PC-9 (cell line): ENCODE results near the gene SLC25A26. TPM values are rescaled to one million over a fixed set of nuclear protein-coding genes. Genes with fewer than 3 reads are reported as not detected.

Experiments used
- BruUV-seq: library from RNA; stranded (reverse); fragments of 400-500 nt; replicated peaks from 2 replicates; lab custom pipeline; 2021; lab: Mats Ljungman, UMichigan
- CTCF ChIA-PET: fragments of 300-600 bp; sonication (Branson Sonifier 250); formaldehyde crosslinking; loops from one replicate; lab custom pipeline; 2022; ENCODE audit warnings: antibody characterized with exemption; lab: Charles Lee
- POLR2A ChIA-PET: fragments of 300-600 bp; sonication (Branson Sonifier 250); formaldehyde crosslinking; loops from one replicate; lab custom pipeline; 2022; ENCODE audit warnings: antibody characterized with exemption; ENCODE audit not compliant: unreplicated experiment; lab: Charles Lee
- DNase-seq, 2 experiments: peaks; one replicate each; pipeline versions ENCODE4 v3.0.0 to v3.0.0-alpha.2; 2015 to 2022; ENCODE audit warnings: mixed read lengths in 1 of 2
- H2AFZ ChIP-seq: fragments of 200-600 bp; sonication (generic); 2 replicates; pipeline ENCODE4 v1.8.1; 2017; ENCODE audit warnings: antibody characterized with exemption
- H3F3A ChIP-seq: fragments of 200-600 bp; sonication (generic); 2 replicates; pipeline ENCODE4 v1.8.1; 2017; ENCODE audit warnings: antibody characterized with exemption, mild to moderate bottlenecking, low read depth; ENCODE audit not compliant: insufficient read depth
- H3K27ac ChIP-seq: fragments of 200-600 bp; sonication (generic); 2 replicates; pipeline ENCODE4 v1.6.1; 2016; ENCODE audit warnings: mixed run types
- H3K27me3 ChIP-seq: fragments of 200-600 bp; sonication (generic); 2 replicates; pipeline ENCODE4 v1.6.1; 2016; ENCODE audit warnings: low read depth, mixed run types; ENCODE audit not compliant: insufficient read depth
- H3K36me3 ChIP-seq: fragments of 200-600 bp; sonication (generic); 2 replicates; pipeline ENCODE4 v1.6.1; 2016; ENCODE audit warnings: low read depth, mixed run types
- H3K4me1 ChIP-seq: fragments of 200-600 bp; sonication (generic); replicated peaks from 2 replicates; pipeline ENCODE4 v1.6.1; 2016; ENCODE audit warnings: mixed run types; ENCODE audit not compliant: insufficient read depth
- H3K4me2 ChIP-seq: fragments of 200-600 bp; sonication (generic); 2 replicates; pipeline ENCODE4 v1.6.1; 2017; ENCODE audit warnings: mixed run types
- H3K4me3 ChIP-seq: fragments of 200-600 bp; sonication (generic); 2 replicates; pipeline ENCODE4 v1.6.1; 2016; ENCODE audit warnings: mixed run types
- H3K79me2 ChIP-seq: fragments of 200-600 bp; sonication (generic); 2 replicates; pipeline ENCODE4 v1.6.1; 2017; ENCODE audit warnings: low read depth, mixed run types
- H3K9me2 ChIP-seq: fragments of 200-600 bp; sonication (generic); 2 replicates; pipeline ENCODE4 v1.8.1; 2017; ENCODE audit warnings: mild to moderate bottlenecking; ENCODE audit not compliant: insufficient read depth
- H3K9me3 ChIP-seq: fragments of 200-600 bp; sonication (generic); 2 replicates; pipeline ENCODE4 v1.8.1; 2016; ENCODE audit warnings: low read depth; ENCODE audit not compliant: insufficient read depth
- H4K20me1 ChIP-seq: fragments of 200-600 bp; sonication (generic); 2 replicates; pipeline ENCODE4 v1.8.1; 2017; ENCODE audit not compliant: insufficient read depth
- CTCF ChIP-seq: fragments of 200-600 bp; sonication (generic); conservative IDR thresholded peaks from 2 replicates; pipeline ENCODE4 v1.6.1; 2017; ENCODE audit warnings: mixed run types, antibody characterized with exemption, mild to moderate bottlenecking, moderate library complexity
- EZH2 ChIP-seq: fragments of 200-600 bp; sonication (generic); IDR thresholded peaks from 2 replicates; pipeline ENCODE4 v1.8.0; 2017; ENCODE audit warnings: antibody characterized with exemption, low read depth
- intact Hi-C: fragments of 100-400 bp; cut with micrococcal nuclease; formaldehyde crosslinking; loops from one replicate; pipeline ENCODE4 v1.10.0; 2022; ENCODE audit not compliant: unreplicated experiment
- total RNA-seq: library from RNA; stranded (reverse); gene quantifications from 2 replicates; pipeline ENCODE4 v1.2.3, GENCODE V29; 2021

SLC25A26 gene
- total RNA-seq, 1 experiment from 2014 or later: 20.8 TPM

- CTCF ChIA-PET: no interaction called here
- H3K79me2 ChIP-seq: no peaks in the 10 kb centered on the region
- BruUV-seq: no TSS peak
- H2AFZ ChIP-seq: no peak overlapping the region
- DNase-seq: no peak
- H3K27ac ChIP-seq: no peak overlapping the region
- H4K20me1 ChIP-seq: no peaks in the 10 kb centered on the region
- H3K9me2 ChIP-seq: no peaks in the 10 kb centered on the region
- intact Hi-C loops: no loop called here
- H3F3A ChIP-seq: no peaks in the 10 kb centered on the region
- no peaks in the 10 kb centered on the region for H3K4me1 ChIP-seq
- TF ChIP-seq CTCF (no peak), EZH2 (no peak)
- H3K9me3 ChIP-seq: no peaks in the 10 kb centered on the region
- no peaks in the 10 kb centered on the region for H3K27me3 ChIP-seq
- no peak overlapping the region for H3K4me2 ChIP-seq
- H3K36me3 ChIP-seq: no peaks in the 10 kb centered on the region
- H3K4me3 ChIP-seq: no peak overlapping the region
- POLR2A ChIA-PET: no interaction called here
Measured at GRCh38 chr3:66413151-66413751, 192.4 kb downstream of the SLC25A26 start.

- TF ChIP-seq EZH2 (no peak), CTCF (no peak)
- Histone ChIP-seq H3F3A (no peaks in the 10 kb centered on the region), H3K27ac (no peak overlapping the region), H3K4me3 (no peak overlapping the region), H4K20me1 (no peaks in the 10 kb centered on the region), H3K79me2 (no peaks in the 10 kb centered on the region), H3K9me3 (no peaks in the 10 kb centered on the region), H3K36me3 (no peaks in the 10 kb centered on the region), H3K27me3 (no peaks in the 10 kb centered on the region), H3K9me2 (no peaks in the 10 kb centered on the region), H2AFZ (no peak overlapping the region), H3K4me2 (no peak overlapping the region), H3K4me1 (no peaks in the 10 kb centered on the region)
- no peak for DNase-seq
- POLR2A ChIA-PET: no interaction called here
- intact Hi-C loops: no loop called here
- no TSS peak for BruUV-seq
- CTCF ChIA-PET: no interaction called here
Measured at GRCh38 chr3:66414846-66415245, 194.0 kb downstream of the SLC25A26 start.

- H3K36me3 ChIP-seq: no peaks in the 10 kb centered on the region
- no peaks in the 10 kb centered on the region for H4K20me1 ChIP-seq
- H3K9me2 ChIP-seq: no peaks in the 10 kb centered on the region
- H3K4me1 ChIP-seq: no peaks in the 10 kb centered on the region
- TF ChIP-seq CTCF (no peak), EZH2 (no peak)
- no peaks in the 10 kb centered on the region for H3K27me3 ChIP-seq
- DNase-seq: no peak
- no peaks in the 10 kb centered on the region for H3K79me2 ChIP-seq
- H3K4me3 ChIP-seq: no peak overlapping the region
- no peak overlapping the region for H2AFZ ChIP-seq
- POLR2A ChIA-PET: no interaction called here
- no TSS peak for BruUV-seq
- H3K9me3 ChIP-seq: no peaks in the 10 kb centered on the region
- CTCF ChIA-PET: no interaction called here
- no peak overlapping the region for H3K4me2 ChIP-seq
- no peak overlapping the region for H3K27ac ChIP-seq
- H3F3A ChIP-seq: no peaks in the 10 kb centered on the region
- intact Hi-C loops: no loop called here
Measured at GRCh38 chr3:66415867-66416428, 195.1 kb downstream of the SLC25A26 start.
